HepG2 (cell line): Measurements from ENCODE around the gene COQ4. TPM values are rescaled to one million over a fixed set of nuclear protein-coding genes. Genes with fewer than 3 reads are reported as not detected.

Source experiments
- ATF7 ChIP-seq, 2 experiments: fragments of 450-650 bp in 1 of 2; sonication (generic) in 1 of 2; formaldehyde crosslinking in 1 of 2; IDR thresholded peaks; 2 replicates each; pipeline versions ENCODE4 v1.4.0 to v1.6.1; 2016 to 2020; ENCODE audit warnings: antibody characterized with exemption in 1 of 2, mild to moderate bottlenecking in 1 of 2, missing genetic modification reagents in 1 of 2
- CSRNP1 ChIP-seq: sonication (generic); formaldehyde crosslinking; IDR thresholded peaks from 2 replicates; pipeline ENCODE4 v1.8.1; 2023; ENCODE audit warnings: mild to moderate bottlenecking, missing genetic modification reagents
- FOXK1 ChIP-seq: sonication (generic); formaldehyde crosslinking; IDR thresholded peaks from 2 replicates; pipeline ENCODE4 v1.4.0; 2020; ENCODE audit warnings: low read depth, missing genetic modification reagents, borderline replicate concordance
- FOXO4 ChIP-seq: sonication (generic); formaldehyde crosslinking; conservative IDR thresholded peaks from 2 replicates; pipeline ENCODE4 v1.8.1; 2023; ENCODE audit warnings: missing genetic modification reagents
- GABPB1 ChIP-seq: IDR thresholded peaks from 2 replicates; pipeline ENCODE4 v1.6.1; 2016; ENCODE audit warnings: mild to moderate bottlenecking, missing genetic modification reagents, moderate library complexity, missing compliant biosample characterization
- MLLT10 ChIP-seq: sonication (generic); formaldehyde crosslinking; IDR thresholded peaks from 2 replicates; pipeline ENCODE4 v1.4.0; 2020; ENCODE audit warnings: missing genetic modification reagents
- MTF2 ChIP-seq: sonication (generic); formaldehyde crosslinking; IDR thresholded peaks from 2 replicates; pipeline ENCODE4 v1.5.0; 2020; ENCODE audit warnings: missing genetic modification reagents, borderline replicate concordance
- MXD4 ChIP-seq: IDR thresholded peaks from 2 replicates; pipeline ENCODE4 v1.6.1; 2016; ENCODE audit warnings: mild to moderate bottlenecking, missing biosample characterization, missing genetic modification reagents
- NFIC ChIP-seq: IDR thresholded peaks from 2 replicates; pipeline ENCODE4 v1.6.1; 2012; ENCODE audit warnings: mild to moderate bottlenecking, low read length, inconsistent platforms
- POLR2AphosphoS2 ChIP-seq: IDR thresholded peaks from 2 replicates; pipeline ENCODE4 v1.6.1; 2011; ENCODE audit warnings: low read depth, low read length, improper control_type of control experiment
- RAD51 ChIP-seq: fragments of 450-650 bp; IDR thresholded peaks from 2 replicates; pipeline ENCODE4 v1.6.1; 2016; ENCODE audit warnings: borderline replicate concordance
- RBM22 ChIP-seq: fragments of 200-400 bp; formaldehyde crosslinking; optimal IDR thresholded peaks from 2 replicates; pipeline ENCODE3; 2017; ENCODE audit warnings: mild to moderate bottlenecking, low read length, moderate library complexity
- RCOR2 ChIP-seq: IDR thresholded peaks from 2 replicates; pipeline ENCODE4 v1.6.1; 2016; ENCODE audit warnings: missing biosample characterization, missing genetic modification reagents
- REL ChIP-seq: sonication (generic); formaldehyde crosslinking; conservative IDR thresholded peaks from 2 replicates; pipeline ENCODE4 v1.8.0; 2022; ENCODE audit warnings: mild to moderate bottlenecking, missing genetic modification reagents, moderate library complexity
- TAF15 ChIP-seq: fragments of 200-400 bp; formaldehyde crosslinking; IDR thresholded peaks from one replicate; pipeline ENCODE4 v1.6.1; 2018; ENCODE audit warnings: mild to moderate bottlenecking, low read depth, low read length; ENCODE audit not compliant: poor library complexity, severe bottlenecking
- TCF12 ChIP-seq, 2 experiments: fragments of 450-650 bp in 1 of 2; sonication (generic) in 1 of 2; formaldehyde crosslinking in 1 of 2; IDR thresholded peaks; 2 replicates each; pipeline versions ENCODE4 v1.6.1 to v1.8.0; 2017 to 2022; ENCODE audit warnings: antibody characterized with exemption in 1 of 2, mild to moderate bottlenecking in 1 of 2, missing genetic modification reagents in 1 of 2, moderate library complexity in 1 of 2
- TRIM22 ChIP-seq: fragments of 450-650 bp; IDR thresholded peaks from 2 replicates; pipeline ENCODE4 v1.6.1; 2017
- ZBTB21 ChIP-seq: sonication (generic); formaldehyde crosslinking; IDR thresholded peaks from 2 replicates; pipeline ENCODE4 v1.4.0; 2020; ENCODE audit warnings: missing genetic modification reagents
- ZHX1 ChIP-seq: sonication (generic); formaldehyde crosslinking; IDR thresholded peaks from 2 replicates; pipeline ENCODE4 v1.8.1; 2022; ENCODE audit warnings: low read depth, mild to moderate bottlenecking, missing genetic modification reagents
- ZNF12 ChIP-seq: sonication (generic); formaldehyde crosslinking; IDR thresholded peaks from 2 replicates; pipeline ENCODE4 v1.5.0; 2020; ENCODE audit warnings: missing genetic modification reagents
- ZNF329 ChIP-seq: sonication (generic); formaldehyde crosslinking; IDR thresholded peaks from 2 replicates; pipeline ENCODE4 v1.9.0; 2021; ENCODE audit warnings: low read depth, mild to moderate bottlenecking, missing genetic modification reagents
- ZNF556 ChIP-seq: sonication (generic); formaldehyde crosslinking; IDR thresholded peaks from 2 replicates; pipeline ENCODE4 v1.4.0; 2020; ENCODE audit warnings: mild to moderate bottlenecking, missing genetic modification reagents, borderline replicate concordance
- ZNF619 ChIP-seq: sonication (generic); formaldehyde crosslinking; IDR thresholded peaks from 2 replicates; pipeline ENCODE4 v1.4.0; 2020; ENCODE audit warnings: mild to moderate bottlenecking, missing genetic modification reagents
- polyA plus RNA-seq, 8 experiments: library from polyadenylated mRNA; depleted of rRNA in 3 of 8; stranded (reverse) in 7 of 8; unstranded in 1 of 8; fragments of >200 nt; fragmentation: Illumina TruSeq in 4 of 8; extraction: Trizol in 4 of 8; gene quantifications; 2 replicates each; pipeline versions ENCODE4 v1.2.1 to v1.2.3, GENCODE V29; 2011 to 2016; ENCODE audit warnings: low read depth in 4 of 8, missing spikeins in 1 of 8, mixed read lengths in 1 of 8; ENCODE audit not compliant: insufficient read depth in 1 of 8
- total RNA-seq, 5 experiments: library from RNA; depleted of rRNA; stranded (reverse); fragments of >200 nt; fragmentation: Illumina TruSeq; extraction: Trizol; gene quantifications; 2 replicates each; pipeline ENCODE4 v1.2.3, GENCODE V29; 2016; ENCODE audit warnings: low read depth in 1 of 5

COQ4 gene
- total and polyA plus RNA-seq, 2 of the 13 experiments (the other 11 are each of a cell fraction or from before 2014, with no cell fraction given): 26.1 to 36.0 TPM

GRCh38 chr9:128275198-128276007, 47.2 kb upstream of the COQ4 start, which contains the start of gene GOLGA2 (continued):
- TF ChIP-seq ATF7 (IDR thresholded peaks at IDR 0.05): peak; percentile 96
- no peak for TF ChIP-seq ATF7 (CRISPR knock-in tag; IDR thresholded peaks at IDR 0.05)
- peak; percentile 46; the same call in 1 of the 2 replicates for TF ChIP-seq CSRNP1 (CRISPR knock-in tag)
- no peak for TF ChIP-seq ZNF619 (CRISPR knock-in tag)
- no peak for TF ChIP-seq RCOR2 (CRISPR knock-in tag)
- TF ChIP-seq ZNF556 (CRISPR knock-in tag): no peak
- TF ChIP-seq MLLT10 (CRISPR knock-in tag): no peak
- TF ChIP-seq REL (CRISPR knock-in tag): no peak
- TF ChIP-seq GABPB1 (CRISPR knock-in tag): no peak
- no peak for TF ChIP-seq ZNF12 (CRISPR knock-in tag)
- no peak for TF ChIP-seq FOXK1 (CRISPR knock-in tag)
- TF ChIP-seq NFIC: no peak
- no peak for TF ChIP-seq FOXO4 (CRISPR knock-in tag)
- TF ChIP-seq RAD51: no peak
- TF ChIP-seq RBM22: peak; percentile 57
- no peak for TF ChIP-seq POLR2AphosphoS2
- no peak for TF ChIP-seq MXD4 (CRISPR knock-in tag)
- TF ChIP-seq ZNF329 (CRISPR knock-in tag): no peak
- TF ChIP-seq TCF12 (IDR thresholded peaks at IDR 0.05): no peak
- no peak for TF ChIP-seq TCF12 (CRISPR knock-in tag; IDR thresholded peaks at IDR 0.05)
- TF ChIP-seq ZHX1 (CRISPR knock-in tag): 0 out of 2 replicates have a peak, but pooled peaks have one; percentile 59
- no peak for TF ChIP-seq MTF2 (CRISPR knock-in tag)
- no peak for TF ChIP-seq TRIM22
- no peak for TF ChIP-seq TAF15
- TF ChIP-seq ZBTB21 (CRISPR knock-in tag): peak; percentile 88
